Epithelial cell of proximal tubule (primary cell): ENCODE results near the gene MAP1B. TPM values are rescaled to one million over a fixed set of nuclear protein-coding genes. Genes with fewer than 3 reads are reported as not detected.
A peak's percentile ranks its signal among the peaks of the same experiment; 100 is the strongest.

Experiments
- DNase-seq: peaks from one replicate; pipeline ENCODE4 v3.0.0-alpha.2; 2011; ENCODE audit warnings: low read depth
- H3K4me3 ChIP-seq: 2 replicates; pipeline ENCODE4 v1.5.1; 2011; ENCODE audit warnings: low read depth, mild to moderate bottlenecking, low read length
- CTCF ChIP-seq: conservative IDR thresholded peaks from 2 replicates; pipeline ENCODE4 v1.5.1; 2012; ENCODE audit warnings: low read depth, mild to moderate bottlenecking, low read length
- total RNA-seq: library from RNA; depleted of rRNA; stranded (reverse); fragments of >200 nt; gene quantifications from 2 replicates; pipeline ENCODE4 v1.2.3, GENCODE V29; 2015

MAP1B gene
- total RNA-seq, 1 donor from 2014 or later: 305 TPM

DNA sequence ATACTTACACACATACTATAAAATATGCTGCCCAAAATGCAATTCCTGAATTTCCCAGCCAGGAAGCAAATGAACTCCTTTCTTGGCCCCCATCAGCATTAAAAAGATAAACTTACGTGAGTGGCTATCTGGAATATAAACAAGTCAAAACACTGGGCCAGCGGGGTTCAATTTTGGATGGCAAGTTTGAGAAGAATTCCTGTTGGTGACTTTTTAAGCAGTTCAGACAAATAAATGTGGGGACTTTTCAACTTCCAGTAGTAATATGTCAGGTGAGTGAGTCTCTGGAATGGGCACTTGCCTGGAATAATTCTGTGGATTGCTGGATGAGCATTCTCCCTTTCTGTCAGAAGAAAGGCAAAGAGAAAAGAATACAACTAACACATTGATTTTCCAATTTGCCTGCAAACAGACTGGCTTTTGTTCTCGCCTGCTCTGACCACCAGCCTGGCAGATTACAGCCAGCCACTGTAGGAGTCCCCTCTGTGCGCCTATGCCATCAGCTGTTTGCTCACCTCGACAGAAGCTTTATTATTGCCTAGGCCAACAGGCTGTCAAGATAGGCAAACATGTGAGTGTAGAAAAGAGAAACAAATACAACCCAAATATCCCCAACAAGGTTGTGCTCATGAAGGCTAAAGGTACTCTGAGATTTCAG is 134.2 kb downstream of the MAP1B start:
- no peak for TF ChIP-seq CTCF
- H3K4me3 ChIP-seq: no peak overlapping the region
- DNase-seq: no peak

DNA sequence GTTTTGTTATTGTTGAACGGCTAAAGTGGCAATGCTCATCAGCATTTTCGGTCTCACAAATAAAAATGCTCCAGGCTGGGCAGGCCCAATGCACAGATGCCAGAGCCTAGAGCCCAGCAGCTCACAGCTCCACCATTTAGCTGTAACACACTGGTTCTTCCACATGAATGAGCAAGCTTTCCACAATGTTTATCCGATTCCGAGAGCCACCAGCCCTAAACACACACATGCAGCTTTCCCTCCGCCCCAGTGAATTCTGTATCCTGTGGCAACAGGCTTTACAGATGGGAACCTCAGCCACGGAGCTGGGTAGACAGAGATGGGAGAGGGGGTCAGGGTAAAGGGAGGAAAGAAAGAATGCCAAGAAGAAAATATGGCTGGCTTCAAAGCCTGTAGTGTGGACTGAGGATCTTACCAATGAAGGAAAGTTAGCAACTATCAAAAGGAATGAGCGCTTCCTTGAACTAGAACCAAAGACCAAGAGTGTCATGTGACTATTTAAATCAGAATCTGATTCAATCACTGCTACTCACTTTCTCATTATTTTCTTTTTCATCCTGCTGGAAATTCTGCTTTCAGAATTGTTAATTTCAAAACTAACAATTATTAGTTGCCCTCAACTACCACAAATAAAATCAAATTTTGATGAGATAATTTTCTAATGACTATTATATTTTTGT is 135.7 kb downstream of the MAP1B start:
- DNase-seq: no peak
- H3K4me3 ChIP-seq: no peak overlapping the region
- no peak for TF ChIP-seq CTCF

- no peak for DNase-seq
- no peak for TF ChIP-seq CTCF
These were observed 136.4 kb downstream of the MAP1B start for GRCh38 chr5:72243706-72244105.

DNA sequence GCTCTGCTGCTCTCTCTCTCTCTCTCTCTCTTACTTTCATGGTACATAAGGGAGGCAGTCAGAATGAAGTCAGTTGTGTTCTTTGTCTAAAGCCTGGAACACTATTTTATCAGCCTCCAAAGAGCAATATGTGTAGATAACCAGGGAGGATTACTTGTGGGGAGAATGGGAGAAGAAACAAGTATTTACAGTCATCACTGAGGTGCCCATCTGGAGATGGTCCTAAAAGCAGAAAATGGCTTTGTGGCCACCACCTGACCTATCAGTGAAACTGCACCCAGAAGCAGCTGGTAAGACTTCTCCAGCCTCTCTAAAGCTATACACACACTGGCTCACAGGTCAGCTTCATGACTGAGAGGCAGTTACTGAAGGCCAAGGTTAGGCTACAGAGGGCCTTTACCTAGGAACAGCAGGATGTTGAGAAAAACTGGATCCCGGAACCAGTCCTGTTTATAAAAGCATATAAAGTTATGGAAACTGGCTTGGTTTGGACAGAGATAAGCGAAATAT is 137.6 kb downstream of the MAP1B start:
- H3K4me3 ChIP-seq: no peak overlapping the region
- no peak for DNase-seq
- peak; percentile 52 for TF ChIP-seq CTCF

More at GRCh38 chr5:72243706-72244105, 136.4 kb downstream of the MAP1B start:
- no peak overlapping the region for H3K4me3 ChIP-seq

DNA sequence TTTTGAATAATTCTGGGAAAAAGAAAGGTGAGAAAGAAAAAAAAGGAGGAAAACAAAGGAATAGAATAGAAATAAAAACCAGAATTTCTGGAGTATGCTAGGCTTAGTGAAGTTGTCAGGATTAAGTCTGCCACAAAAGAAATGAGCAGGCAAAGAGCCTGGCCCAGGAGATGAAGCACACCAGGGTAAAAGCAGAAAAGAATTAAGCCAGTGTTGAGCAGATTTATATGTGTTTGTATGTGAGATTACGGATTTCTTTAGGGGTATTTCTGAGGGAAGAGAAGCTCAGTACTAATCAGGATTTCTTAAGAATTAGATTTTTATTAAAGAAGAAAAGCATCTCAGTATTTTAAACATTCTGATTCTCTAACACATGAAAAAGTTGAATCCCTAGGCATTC is 138.3 kb downstream of the MAP1B start:
- DNase-seq: no peak
- TF ChIP-seq CTCF: no peak
- H3K4me3 ChIP-seq: no peak overlapping the region

- no peak for TF ChIP-seq CTCF
- no peak overlapping the region for H3K4me3 ChIP-seq
- no peak for DNase-seq
These were observed 138.8 kb downstream of the MAP1B start for GRCh38 chr5:72245951-72246532.
